Spinal cord (tissue), 10 donors: Measurements from ENCODE around the gene PKP4. TPM values are rescaled to one million over a fixed set of nuclear protein-coding genes. Genes with fewer than 3 reads are reported as not detected.

Experiments used
- DNase-seq, 6 donors: peaks; one replicate each; pipeline versions ENCODE4 v3.0.0 to v3.0.0-alpha.2; 2013 to 2015; ENCODE audit warnings: low spot score in 6 of 6, low read depth in 4 of 6
- H3K27ac ChIP-seq: one replicate; pipeline ENCODE4 v1.5.1; 2013; ENCODE audit warnings: low read depth, low read length, control low read depth
- H3K27me3 ChIP-seq: one replicate; pipeline ENCODE4 v1.6.1; 2013; ENCODE audit warnings: low read length; ENCODE audit not compliant: control insufficient read depth, insufficient read depth
- H3K36me3 ChIP-seq: one replicate; pipeline ENCODE4 v1.6.1; 2013; ENCODE audit warnings: low read length; ENCODE audit not compliant: control insufficient read depth, insufficient read depth
- H3K4me1 ChIP-seq: one replicate; pipeline ENCODE4 v1.6.1; 2013; ENCODE audit warnings: low read length; ENCODE audit not compliant: control insufficient read depth, insufficient read depth
- H3K4me3 ChIP-seq: one replicate; pipeline ENCODE4 v1.5.1; 2013; ENCODE audit warnings: low read depth, low read length, control low read depth
- H3K9me3 ChIP-seq: one replicate; pipeline ENCODE4 v1.6.1; 2013; ENCODE audit warnings: low read length; ENCODE audit not compliant: control insufficient read depth, insufficient read depth
- WGBS: methylation state at CpG from one replicate; pipeline ENCODE4 v1.1.5; 2013; ENCODE audit warnings: missing lambda C conversion rate; ENCODE audit not compliant: insufficient coverage; 5-methylcytosine and 5-hydroxymethylcytosine counted together
- polyA plus RNA-seq, 2 donors: library from polyadenylated mRNA; unstranded; fragments of 120-200 nt; gene quantifications; one replicate each; pipeline ENCODE4 v1.2.1, GENCODE V29; 2013; ENCODE audit not compliant: insufficient read length in 2 of 2
- total RNA-seq, 2 donors: library from RNA; depleted of rRNA in 1 of 2; stranded (reverse); fragments of 120-200 nt in 1 of 2; fragments of >200 nt in 1 of 2; gene quantifications; one replicate each; pipeline versions ENCODE4 v1.2.3 to v1.2.4, GENCODE V29; 2013 to 2014
- donor health status: healthy.

PKP4 gene
- total and polyA plus RNA-seq, 4 donors, result 98.6 to 135 (median 123) TPM

DNA sequence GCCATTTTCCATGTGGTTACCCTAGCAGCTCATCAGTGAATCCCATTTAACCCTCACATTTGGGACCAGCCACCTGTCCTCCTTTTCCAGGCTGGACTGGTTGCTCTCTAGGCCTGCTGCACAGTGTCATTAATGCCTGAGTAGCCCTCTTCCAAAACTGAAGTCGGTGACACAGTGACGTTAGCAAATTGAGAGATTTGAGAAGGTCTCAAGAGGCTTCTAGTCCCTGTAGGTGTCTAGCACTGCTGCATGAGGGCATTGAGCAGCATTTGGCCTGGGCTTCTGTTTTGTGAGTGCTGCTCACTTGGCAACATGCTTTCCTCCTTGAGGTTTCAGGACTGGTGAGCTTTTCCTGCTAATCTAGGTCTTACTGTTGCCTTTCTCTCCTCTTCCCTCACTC is 36.7 kb downstream of the PKP4 start:
- H3K9me3 ChIP-seq, result no peaks in the 10 kb centered on the region
- H3K27ac ChIP-seq, result no peak overlapping the region
- no peaks in the 10 kb centered on the region for H3K4me1 ChIP-seq
- H3K36me3 ChIP-seq, result no peaks in the 10 kb centered on the region
- no peaks in the 10 kb centered on the region for H3K27me3 ChIP-seq
- H3K4me3 ChIP-seq, result no peak overlapping the region
- 39% methylated on average over 2 of the region's 2 CpGs for WGBS
- no peak for DNase-seq

DNA sequence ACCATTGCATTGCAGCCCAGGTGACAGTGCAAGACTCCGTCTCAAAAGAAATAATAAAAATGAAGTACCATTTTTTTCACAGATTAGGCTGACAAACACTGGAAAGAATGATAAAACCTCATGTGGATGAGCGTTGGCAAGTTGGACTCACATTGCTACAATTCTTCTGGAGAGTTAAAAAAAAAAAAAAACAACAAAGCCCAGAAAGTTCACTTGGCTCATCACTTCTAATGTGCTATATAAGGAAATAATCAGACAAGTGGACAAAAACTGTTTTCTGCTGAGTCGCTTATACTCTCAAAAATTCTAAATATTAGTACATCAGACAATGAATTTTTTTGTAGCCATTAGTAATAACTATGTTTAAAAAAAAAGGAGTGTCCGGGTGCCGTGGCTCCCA is 38.4 kb downstream of the PKP4 start:
- Histone ChIP-seq H3K4me1 (no peaks in the 10 kb centered on the region), H3K27ac (no peak overlapping the region), H3K4me3 (no peak overlapping the region), H3K36me3 (no peaks in the 10 kb centered on the region), H3K9me3 (no peaks in the 10 kb centered on the region), H3K27me3 (no peaks in the 10 kb centered on the region)
- 100% methylated on average over 2 of the region's 5 CpGs for WGBS
- no peak for DNase-seq

DNA sequence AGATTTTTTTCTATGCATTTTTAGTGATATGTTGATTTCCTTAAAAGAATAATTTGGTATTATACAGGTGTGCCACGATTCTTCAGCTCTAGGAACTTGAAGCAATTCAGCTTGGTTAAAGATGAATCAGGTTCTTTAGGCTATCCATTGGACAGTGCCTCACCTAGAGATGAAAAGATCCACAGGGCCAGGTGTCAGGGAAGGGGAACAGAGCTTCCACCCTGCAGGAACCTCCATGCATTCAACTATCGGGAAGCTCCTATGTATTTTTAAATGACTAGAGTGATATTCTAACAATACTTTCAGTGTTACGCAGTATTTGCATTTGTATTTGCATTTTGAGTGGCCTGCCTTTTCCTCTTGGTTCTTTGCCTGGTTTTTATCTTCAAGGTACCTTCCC is 40.2 kb downstream of the PKP4 start:
- peaks cover 4% of the 10 kb centered on the region for H3K4me1 ChIP-seq
- H3K27me3 ChIP-seq, result no peaks in the 10 kb centered on the region
- 80% methylated on average over 1 of the region's 3 CpGs for WGBS
- H3K27ac ChIP-seq, result no peak overlapping the region
- DNase-seq, result no peak
- no peaks in the 10 kb centered on the region for H3K36me3 ChIP-seq
- no peak overlapping the region for H3K4me3 ChIP-seq
- H3K9me3 ChIP-seq, result no peaks in the 10 kb centered on the region

DNA sequence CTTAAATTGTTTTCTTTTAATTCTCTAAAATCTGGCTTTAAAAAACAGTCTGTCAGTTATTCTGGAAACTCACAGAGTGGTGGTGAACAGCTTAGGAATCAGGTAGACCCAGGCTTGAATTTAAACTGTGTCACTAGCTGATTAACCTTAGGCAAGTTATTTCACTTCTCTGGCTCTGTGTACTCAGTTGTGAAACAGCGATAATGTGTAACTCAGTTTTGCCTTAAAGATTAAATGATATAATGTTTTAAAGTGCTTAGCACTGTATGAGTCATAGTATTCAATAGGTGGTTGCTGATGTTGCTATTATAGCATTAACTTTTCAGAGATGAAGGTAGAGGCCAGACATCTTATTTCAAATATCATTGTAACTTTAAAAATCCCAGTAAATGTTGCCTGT is 40.7 kb downstream of the PKP4 start:
- no peaks in the 10 kb centered on the region for H3K27me3 ChIP-seq
- 100% methylated on average over 1 of the region's 1 CpG for WGBS
- H3K4me3 ChIP-seq, result no peak overlapping the region
- no peaks in the 10 kb centered on the region for H3K36me3 ChIP-seq
- peaks cover 4% of the 10 kb centered on the region for H3K4me1 ChIP-seq
- no peak overlapping the region for H3K27ac ChIP-seq
- DNase-seq, result no peak
- no peaks in the 10 kb centered on the region for H3K9me3 ChIP-seq

DNA sequence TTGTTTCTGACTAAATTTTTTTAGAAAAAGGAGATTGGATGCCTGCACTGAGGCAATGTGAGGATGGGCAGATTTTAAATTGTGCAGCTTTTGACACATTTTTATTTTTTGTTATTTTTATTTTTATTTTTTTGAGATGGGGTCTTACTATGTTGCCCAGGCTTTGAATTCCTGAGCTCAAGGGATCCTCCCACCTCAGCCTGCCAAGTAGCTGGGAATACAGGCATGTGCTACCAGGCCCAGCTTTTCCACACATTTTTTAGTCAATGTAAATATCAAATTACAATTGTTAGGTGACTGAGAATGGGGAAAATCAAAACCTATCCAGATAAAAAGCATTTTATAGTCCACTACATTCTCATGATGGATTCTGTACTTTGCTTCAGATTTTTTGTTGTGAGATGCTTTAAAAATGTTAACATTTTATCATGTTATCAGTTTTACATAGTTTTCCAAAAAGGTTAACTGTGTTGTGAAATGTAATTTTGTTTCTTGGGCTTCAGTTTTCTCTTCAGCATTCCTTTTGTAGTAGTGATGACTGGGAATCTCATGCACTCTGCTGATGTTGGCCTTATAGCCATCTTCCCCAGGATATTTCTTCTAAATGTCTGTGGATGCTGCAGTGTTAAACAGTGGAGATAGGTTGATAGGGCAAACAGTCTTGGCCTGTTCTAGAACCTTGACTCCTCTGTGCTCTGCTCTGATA is 41.4 kb downstream of the PKP4 start:
- no peak for DNase-seq
- Histone ChIP-seq H3K27me3 (no peaks in the 10 kb centered on the region), H3K4me3 (no peak overlapping the region), H3K36me3 (no peaks in the 10 kb centered on the region), H3K27ac (no peak overlapping the region), H3K4me1 (peaks cover 4% of the 10 kb centered on the region), H3K9me3 (no peaks in the 10 kb centered on the region)

DNA sequence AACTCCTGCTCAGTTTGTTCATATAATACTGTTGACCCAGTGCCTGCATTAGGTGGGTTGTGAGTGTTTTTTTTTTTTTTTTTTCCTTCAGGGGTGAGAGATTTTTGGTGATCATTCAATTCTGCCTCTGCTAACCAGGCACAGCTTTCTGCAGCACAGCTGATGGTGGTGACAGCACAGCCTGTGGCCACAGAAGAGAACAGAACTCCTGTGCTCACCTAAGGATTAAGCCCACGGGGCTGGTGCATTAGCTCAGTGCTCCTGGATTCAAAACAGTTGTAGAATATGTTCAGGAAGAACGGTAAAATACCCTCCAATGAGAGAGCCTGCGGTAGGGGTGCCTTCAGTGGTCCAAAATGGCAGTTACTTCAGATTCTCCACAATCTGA is 42.0 kb downstream of the PKP4 start:
- Histone ChIP-seq H3K27me3 (no peaks in the 10 kb centered on the region), H3K36me3 (no peaks in the 10 kb centered on the region), H3K9me3 (no peaks in the 10 kb centered on the region), H3K27ac (no peak overlapping the region), H3K4me3 (no peak overlapping the region), H3K4me1 (peaks cover 4% of the 10 kb centered on the region)
- WGBS, result 67% methylated on average over 1 of the region's 3 CpGs
- DNase-seq, result no peak

DNA sequence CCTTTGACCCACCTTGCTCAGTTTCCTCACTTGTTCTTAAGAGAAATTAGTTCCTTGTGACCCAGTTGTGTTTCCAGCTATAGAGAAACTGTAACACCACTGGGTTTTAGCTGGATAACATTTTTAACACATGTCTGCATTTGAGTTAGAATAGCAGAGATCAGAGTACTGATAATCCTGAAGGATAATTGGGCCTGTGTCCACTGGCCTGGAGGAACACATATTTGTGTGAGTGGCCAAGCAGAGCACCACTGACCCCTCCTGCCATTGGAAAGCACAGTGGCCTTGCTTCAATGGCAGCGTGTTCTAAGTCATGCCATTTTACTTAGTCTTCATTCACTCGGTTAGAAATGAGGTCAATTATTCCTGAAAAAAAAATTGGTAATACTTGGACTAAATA is 42.6 kb downstream of the PKP4 start:
- no CpG with 5 or more reads among the region's 2 CpGs for WGBS
- H3K27me3 ChIP-seq, result no peaks in the 10 kb centered on the region
- no peak overlapping the region for H3K27ac ChIP-seq
- DNase-seq, result no peak
- H3K9me3 ChIP-seq, result no peaks in the 10 kb centered on the region
- H3K36me3 ChIP-seq, result no peaks in the 10 kb centered on the region
- peaks cover 4% of the 10 kb centered on the region for H3K4me1 ChIP-seq
- no peak overlapping the region for H3K4me3 ChIP-seq

DNA sequence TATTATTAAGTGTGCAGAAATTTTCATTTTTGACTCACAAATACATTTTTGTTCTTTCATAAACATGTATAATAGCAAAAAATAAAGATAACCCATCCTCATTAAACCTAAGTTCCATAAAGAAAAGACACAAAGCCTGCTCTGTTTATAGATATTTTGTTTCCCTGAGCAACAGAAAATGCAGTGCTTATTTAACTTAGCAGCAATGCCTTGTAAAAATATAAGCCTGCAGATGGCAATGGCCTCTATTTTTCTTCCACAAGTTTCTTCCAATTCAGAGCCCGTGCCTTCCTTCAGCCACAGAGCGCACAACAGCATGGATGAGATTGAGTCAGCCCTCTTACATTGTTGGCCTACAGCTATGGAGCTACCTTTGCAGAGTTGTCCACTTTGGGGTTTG is 43.6 kb downstream of the PKP4 start:
- Histone ChIP-seq H3K27ac (no peak overlapping the region), H3K4me1 (peaks cover 4% of the 10 kb centered on the region), H3K36me3 (no peaks in the 10 kb centered on the region), H3K9me3 (no peaks in the 10 kb centered on the region), H3K4me3 (no peak overlapping the region), H3K27me3 (no peaks in the 10 kb centered on the region)
- no peak for DNase-seq
- no CpG with 5 or more reads among the region's 2 CpGs for whole genome bisulfite sequencing

DNA sequence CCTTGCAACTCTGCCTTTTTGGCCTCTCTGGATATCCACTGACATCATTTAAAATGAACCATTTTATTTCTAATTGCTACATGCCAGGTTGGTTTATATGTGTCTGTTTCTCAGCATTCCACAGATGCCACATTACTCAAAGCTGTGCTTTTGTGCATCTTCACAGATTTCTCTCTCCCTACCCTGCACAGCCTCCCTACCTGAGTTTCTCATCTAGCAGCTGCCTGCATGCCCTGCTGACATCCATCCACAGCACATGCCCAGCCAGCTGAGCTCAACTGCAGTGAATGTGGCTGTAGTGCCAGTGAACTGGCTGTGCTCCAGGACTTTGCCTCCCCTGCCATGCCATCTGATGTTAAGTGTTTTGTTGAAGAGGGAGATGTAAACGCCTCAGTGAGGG is 44.5 kb downstream of the PKP4 start:
- Histone ChIP-seq H3K27ac (no peak overlapping the region), H3K4me1 (peaks cover 4% of the 10 kb centered on the region), H3K4me3 (no peak overlapping the region), H3K27me3 (no peaks in the 10 kb centered on the region), H3K9me3 (no peaks in the 10 kb centered on the region), H3K36me3 (no peaks in the 10 kb centered on the region)
- DNase-seq, result peak in 5 of 6 donors; percentile 17 to 79 (median 43)
- no CpG with 5 or more reads among the region's 1 CpG for WGBS

DNA sequence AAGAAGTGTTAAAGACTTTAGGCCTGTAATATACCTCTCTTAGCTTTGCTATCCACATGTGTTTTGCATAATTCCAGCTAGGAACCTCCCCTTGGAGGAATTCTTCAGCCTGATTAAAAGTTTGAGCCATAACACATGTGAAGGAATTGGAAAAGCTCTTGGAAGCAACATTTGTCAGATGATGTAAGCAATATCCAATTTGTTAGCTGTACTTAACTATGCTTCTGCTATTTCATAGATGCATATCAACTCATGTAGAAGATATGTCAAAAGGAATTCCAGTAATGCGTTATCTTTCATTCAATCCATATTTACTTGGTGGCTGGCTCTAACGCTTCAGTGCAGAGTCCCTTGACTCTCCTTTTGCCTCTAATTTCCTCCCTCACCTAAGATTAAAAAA is 46.2 kb downstream of the PKP4 start:
- H3K9me3 ChIP-seq, result no peaks in the 10 kb centered on the region
- no CpG with 5 or more reads among the region's 2 CpGs for WGBS
- no peaks in the 10 kb centered on the region for H3K27me3 ChIP-seq
- no peak for DNase-seq
- no peak overlapping the region for H3K27ac ChIP-seq
- peaks cover 4% of the 10 kb centered on the region for H3K4me1 ChIP-seq
- H3K4me3 ChIP-seq, result no peak overlapping the region
- H3K36me3 ChIP-seq, result no peaks in the 10 kb centered on the region
